BJ (cell line): ENCODE data around the gene LNPK. TPM values are rescaled to one million over a fixed set of nuclear protein-coding genes. Genes with fewer than 3 reads are reported as not detected.

Source experiments
- CTCF ChIA-PET: fragments of 350-600 bp; formaldehyde crosslinking; extraction: SDS; loops from one replicate; lab custom pipeline; 2021; ENCODE audit warnings: antibody characterized with exemption, inconsistent platforms; lab: Yijun Ruan, JAX
- POLR2A ChIA-PET: fragments of 300-600 bp; sonication (Branson Sonifier 250); formaldehyde crosslinking; extraction: SDS; loops from one replicate; lab custom pipeline; 2021; ENCODE audit warnings: antibody characterized with exemption; lab: Charles Lee
- DNase-seq: peaks from one replicate; pipeline ENCODE4 v3.0.0-alpha.2; 2011; ENCODE audit warnings: low read depth
- H3K27me3 ChIP-seq: 2 replicates; pipeline ENCODE4 v1.6.0; 2011; ENCODE audit warnings: low read length; ENCODE audit not compliant: control insufficient read depth, insufficient read depth
- H3K36me3 ChIP-seq: 2 replicates; pipeline ENCODE4 v1.5.1; 2011; ENCODE audit warnings: low read length; ENCODE audit not compliant: control insufficient read depth, insufficient read depth
- H3K4me3 ChIP-seq: 2 replicates; pipeline ENCODE4 v1.5.1; 2011; ENCODE audit warnings: low read depth, mild to moderate bottlenecking, control low read depth, low read length
- CTCF ChIP-seq: IDR thresholded peaks from 2 replicates; pipeline ENCODE4 v1.5.1; 2011; ENCODE audit warnings: low read depth, mild to moderate bottlenecking, control low read depth, inconsistent platforms, low read length, moderate library complexity; ENCODE audit not compliant: insufficient read depth
- polyA plus RNA-seq: library from polyadenylated mRNA; depleted of rRNA; stranded (reverse); fragments of >200 nt; gene quantifications from 2 replicates; pipeline ENCODE4 v1.2.3, GENCODE V29; 2011

LNPK gene
- polyA plus RNA-seq, 1 experiment, result 19.6 TPM

- Histone ChIP-seq H3K27me3 (no peaks in the 10 kb centered on the region), H3K36me3 (no peaks in the 10 kb centered on the region), H3K4me3 (no peak overlapping the region)
- POLR2A ChIA-PET, result no interaction called here
- no peak for TF ChIP-seq CTCF
- CTCF ChIA-PET, result no interaction called here
- DNase-seq, result no peak
Measured at GRCh38 chr2:175892046-175892445, 110.0 kb downstream of the LNPK start.

- ChIA-PET CTCF (no interaction called here), POLR2A (no interaction called here)
- TF ChIP-seq CTCF, result no peak
- no peak for DNase-seq
- Histone ChIP-seq H3K36me3 (no peaks in the 10 kb centered on the region), H3K4me3 (no peak overlapping the region), H3K27me3 (no peaks in the 10 kb centered on the region)
Measured at GRCh38 chr2:175890636-175891242, 111.3 kb downstream of the LNPK start.

GRCh38 chr2:175889701-175890302 is 112.3 kb downstream of the LNPK start:
- H3K27me3 ChIP-seq, result no peaks in the 10 kb centered on the region
- no peak overlapping the region for H3K4me3 ChIP-seq
- ChIA-PET POLR2A (no interaction called here), CTCF (no interaction called here)
- H3K36me3 ChIP-seq, result no peaks in the 10 kb centered on the region
- no peak for DNase-seq
- no peak for TF ChIP-seq CTCF

GRCh38 chr2:175887776-175888175 is 114.3 kb downstream of the LNPK start:
- no peaks in the 10 kb centered on the region for H3K27me3 ChIP-seq
- no peak for DNase-seq
- CTCF ChIA-PET, result no interaction called here

More at GRCh38 chr2:175887776-175888175, 114.3 kb downstream of the LNPK start:
- Histone ChIP-seq H3K4me3 (no peak overlapping the region), H3K36me3 (no peaks in the 10 kb centered on the region)
- POLR2A ChIA-PET, result no interaction called here
- no peak for TF ChIP-seq CTCF
